Prostate gland (tissue), 2 donors: ENCODE results near the gene PMP22. TPM values are rescaled to one million over a fixed set of nuclear protein-coding genes. Genes with fewer than 3 reads are reported as not detected.
A peak's percentile ranks its signal among the peaks of the same experiment; 100 is the strongest.

Experiments used
- DNase-seq: peaks from one replicate; pipeline ENCODE4 v3.0.0-alpha.2; 2019; ENCODE audit warnings: low spot score
- H3K27ac ChIP-seq, 2 donors: fragments of 200-600 bp; sonication (generic); 2 replicates each; pipeline ENCODE4 v1.5.1; 2017 to 2019
- H3K27me3 ChIP-seq: fragments of 200-600 bp; sonication (generic); replicated peaks from 2 replicates; pipeline ENCODE4 v1.5.1; 2019; ENCODE audit not compliant: insufficient read depth
- H3K36me3 ChIP-seq, 2 donors: fragments of 200-600 bp; sonication (generic); 1 replicate in 1 of 2; 2 replicates in 1 of 2; pipeline versions ENCODE4 v1.5.1 to v1.8.1; 2017 to 2019
- H3K4me1 ChIP-seq: fragments of 200-600 bp; sonication (generic); replicated peaks from 2 replicates; pipeline ENCODE4 v1.5.1; 2019
- H3K4me3 ChIP-seq, 2 donors: fragments of 200-600 bp; sonication (generic); 2 replicates each; pipeline ENCODE4 v1.5.1; 2017 to 2019
- H3K9me3 ChIP-seq: fragments of 200-600 bp; sonication (generic); 2 replicates; pipeline ENCODE4 v1.5.1; 2017
- POLR2A ChIP-seq: fragments of 450-650 bp; IDR thresholded peaks from one replicate; pipeline ENCODE4 v1.6.1; 2016; ENCODE audit warnings: antibody characterized with exemption, mild to moderate bottlenecking
- POLR2AphosphoS5 ChIP-seq: sonication (generic); formaldehyde crosslinking; IDR thresholded peaks from one replicate; pipeline ENCODE4 v1.6.1; 2017; ENCODE audit warnings: antibody characterized with exemption
- WGBS: methylation state at CpG from one replicate; pipeline ENCODE4 v1.1.5; 2018; 5-methylcytosine and 5-hydroxymethylcytosine counted together
- intact Hi-C: fragments of 100-400 bp; cut with DNase I; formaldehyde crosslinking; loops from one replicate; pipeline ENCODE4 v1.14.2; 2022
- total RNA-seq, 2 donors: library from RNA; depleted of rRNA; stranded (reverse); fragments of >200 nt; gene quantifications; one replicate each; pipeline ENCODE4 v1.1.0, GENCODE V29; 2016
- TF ChIP-seq, protein P1 (sequence below), 4 experiments: fragments of 200-600 bp in 2 of 4; fragments of 450-650 bp in 2 of 4; sonication (generic) in 2 of 4; IDR thresholded peaks; 1 replicate in 3 of 4; 2 replicates in 1 of 4; pipeline ENCODE4 v1.5.1; 2016 to 2019; ENCODE audit warnings: antibody characterized with exemption in 4 of 4, mild to moderate bottlenecking in 2 of 4, moderate library complexity in 2 of 4

The PMP22 gene
- total RNA-seq, 2 donors from 2014 or later: 22.5 to 76.1 TPM

DNA sequence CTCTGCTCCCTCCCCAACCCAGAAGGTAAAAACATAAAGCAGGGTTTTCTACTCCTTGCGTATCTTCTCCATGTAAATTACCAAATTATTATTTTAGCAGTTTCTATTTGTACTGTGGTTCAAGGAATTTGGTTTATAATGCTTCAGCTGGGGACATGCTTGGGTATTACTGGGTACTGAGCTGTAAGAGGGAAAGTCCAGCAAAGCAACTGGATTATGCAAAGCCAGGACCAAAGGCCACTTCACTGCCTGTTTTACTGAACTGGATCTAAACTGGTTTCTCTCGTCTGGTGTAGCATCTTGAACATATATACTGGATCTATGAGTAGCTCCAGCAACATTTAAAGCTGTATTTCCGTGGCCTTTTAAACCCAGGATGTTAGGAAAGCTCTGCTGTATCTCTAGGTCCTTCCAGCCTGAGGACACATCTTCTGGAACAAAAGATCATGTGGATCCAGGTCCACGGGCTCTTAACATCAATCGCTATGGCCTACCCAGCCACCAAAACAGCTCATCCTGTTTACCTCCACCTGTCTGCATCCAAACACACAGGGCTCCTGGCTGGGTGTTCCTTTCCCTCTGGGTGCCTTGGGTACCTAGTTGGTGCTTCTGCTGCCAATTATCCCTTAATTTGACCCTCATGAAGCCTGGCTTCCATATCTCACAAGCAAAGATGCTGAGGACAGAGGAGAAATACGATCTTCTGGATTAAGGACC, 7.2 kb downstream of the PMP22 start:
- intact Hi-C loops: loop anchor here (2.0 kb wide), 1 partner anchor 207 kb away; no protein-coding TSS in a partner anchor
- no peaks in the 10 kb centered on the region for H3K36me3 ChIP-seq

DNA sequence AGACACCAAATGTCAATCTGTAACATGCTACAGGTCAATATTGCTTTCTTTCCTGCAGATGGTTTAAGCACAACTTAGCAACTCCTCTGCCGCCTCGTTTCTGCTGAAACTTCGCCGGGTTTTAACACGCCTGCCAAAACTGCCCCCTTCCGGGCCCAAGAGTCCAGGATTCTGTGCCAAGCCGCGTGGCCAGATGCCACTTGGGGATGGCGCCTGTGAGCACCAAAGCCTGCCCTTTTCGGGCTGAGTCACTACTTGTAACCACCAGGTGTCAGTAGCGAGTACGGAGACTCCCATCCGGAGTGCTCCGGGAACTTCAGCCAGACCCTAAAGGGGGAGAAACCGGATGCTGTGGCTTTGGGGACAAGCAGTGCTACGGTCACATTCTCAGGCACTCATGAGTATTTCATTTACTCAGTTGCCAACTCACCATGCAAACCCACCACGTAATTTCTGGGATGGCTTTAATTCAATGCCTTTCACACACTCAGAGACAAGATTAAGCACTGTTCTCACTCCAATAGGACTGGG, 7.8 kb downstream of the PMP22 start:
- DNase-seq: peak; percentile 72
- no peaks in the 10 kb centered on the region for H3K36me3 ChIP-seq
- H3K9me3 ChIP-seq: no peaks in the 10 kb centered on the region
- intact Hi-C loops: no loop called here
- no peak overlapping the region for H3K27ac ChIP-seq
- no peak overlapping the region for H3K4me3 ChIP-seq
- H3K4me1 ChIP-seq: no peaks in the 10 kb centered on the region
- H3K27me3 ChIP-seq: no peaks in the 10 kb centered on the region
- WGBS: 1% methylated on average over 17 of the region's 17 CpGs
- TF ChIP-seq POLR2A: no peak
- TF ChIP-seq POLR2AphosphoS5: peak; percentile 68
- TF ChIP-seq, protein P1, sequence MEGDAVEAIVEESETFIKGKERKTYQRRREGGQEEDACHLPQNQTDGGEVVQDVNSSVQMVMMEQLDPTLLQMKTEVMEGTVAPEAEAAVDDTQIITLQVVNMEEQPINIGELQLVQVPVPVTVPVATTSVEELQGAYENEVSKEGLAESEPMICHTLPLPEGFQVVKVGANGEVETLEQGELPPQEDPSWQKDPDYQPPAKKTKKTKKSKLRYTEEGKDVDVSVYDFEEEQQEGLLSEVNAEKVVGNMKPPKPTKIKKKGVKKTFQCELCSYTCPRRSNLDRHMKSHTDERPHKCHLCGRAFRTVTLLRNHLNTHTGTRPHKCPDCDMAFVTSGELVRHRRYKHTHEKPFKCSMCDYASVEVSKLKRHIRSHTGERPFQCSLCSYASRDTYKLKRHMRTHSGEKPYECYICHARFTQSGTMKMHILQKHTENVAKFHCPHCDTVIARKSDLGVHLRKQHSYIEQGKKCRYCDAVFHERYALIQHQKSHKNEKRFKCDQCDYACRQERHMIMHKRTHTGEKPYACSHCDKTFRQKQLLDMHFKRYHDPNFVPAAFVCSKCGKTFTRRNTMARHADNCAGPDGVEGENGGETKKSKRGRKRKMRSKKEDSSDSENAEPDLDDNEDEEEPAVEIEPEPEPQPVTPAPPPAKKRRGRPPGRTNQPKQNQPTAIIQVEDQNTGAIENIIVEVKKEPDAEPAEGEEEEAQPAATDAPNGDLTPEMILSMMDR (IDR thresholded peaks at IDR 0.05): peak; percentile 65 to 87 (median 81)

More for the DNA sequence above, 7.2 kb downstream of the PMP22 start:
- 87% methylated on average over 6 of the region's 6 CpGs for WGBS
- Histone ChIP-seq H3K27me3 (no peaks in the 10 kb centered on the region), H3K9me3 (no peaks in the 10 kb centered on the region), H3K27ac (no peak overlapping the region), H3K4me3 (no peak overlapping the region), H3K4me1 (no peaks in the 10 kb centered on the region)
- no peak for DNase-seq
- TF ChIP-seq POLR2A: no peak
- TF ChIP-seq POLR2AphosphoS5: no peak
- TF ChIP-seq, protein P1 (IDR thresholded peaks at IDR 0.05): no peak

DNA sequence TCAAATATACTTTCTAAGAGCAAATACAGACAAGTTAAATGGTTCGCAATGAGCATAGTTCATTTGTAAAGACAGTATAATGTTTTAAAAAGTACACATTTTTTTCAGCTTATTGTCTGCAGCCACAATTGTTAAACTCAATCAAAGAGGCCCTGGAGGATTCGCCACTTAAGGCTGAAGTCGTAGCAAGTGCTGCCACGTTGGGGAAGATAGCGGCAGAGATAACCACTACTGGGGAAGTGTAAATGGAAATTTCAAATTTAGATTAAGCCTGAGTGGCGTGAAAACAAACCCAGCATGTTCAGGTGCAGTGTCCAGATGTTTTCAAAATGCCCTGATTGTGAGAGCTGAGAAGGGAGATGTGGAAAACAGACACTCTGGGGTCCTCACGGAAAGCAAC, 8.4 kb downstream of the PMP22 start:
- Histone ChIP-seq H3K9me3 (no peaks in the 10 kb centered on the region), H3K4me3 (no peak overlapping the region), H3K27me3 (no peaks in the 10 kb centered on the region), H3K4me1 (no peaks in the 10 kb centered on the region), H3K27ac (no peak overlapping the region), H3K36me3 (no peaks in the 10 kb centered on the region)
- 53% methylated on average over 7 of the region's 7 CpGs for WGBS
- intact Hi-C loops: no loop called here
- TF ChIP-seq POLR2A (no peak), POLR2AphosphoS5 (no peak)
- TF ChIP-seq, protein P1 (IDR thresholded peaks at IDR 0.05): no peak
- DNase-seq: no peak

DNA sequence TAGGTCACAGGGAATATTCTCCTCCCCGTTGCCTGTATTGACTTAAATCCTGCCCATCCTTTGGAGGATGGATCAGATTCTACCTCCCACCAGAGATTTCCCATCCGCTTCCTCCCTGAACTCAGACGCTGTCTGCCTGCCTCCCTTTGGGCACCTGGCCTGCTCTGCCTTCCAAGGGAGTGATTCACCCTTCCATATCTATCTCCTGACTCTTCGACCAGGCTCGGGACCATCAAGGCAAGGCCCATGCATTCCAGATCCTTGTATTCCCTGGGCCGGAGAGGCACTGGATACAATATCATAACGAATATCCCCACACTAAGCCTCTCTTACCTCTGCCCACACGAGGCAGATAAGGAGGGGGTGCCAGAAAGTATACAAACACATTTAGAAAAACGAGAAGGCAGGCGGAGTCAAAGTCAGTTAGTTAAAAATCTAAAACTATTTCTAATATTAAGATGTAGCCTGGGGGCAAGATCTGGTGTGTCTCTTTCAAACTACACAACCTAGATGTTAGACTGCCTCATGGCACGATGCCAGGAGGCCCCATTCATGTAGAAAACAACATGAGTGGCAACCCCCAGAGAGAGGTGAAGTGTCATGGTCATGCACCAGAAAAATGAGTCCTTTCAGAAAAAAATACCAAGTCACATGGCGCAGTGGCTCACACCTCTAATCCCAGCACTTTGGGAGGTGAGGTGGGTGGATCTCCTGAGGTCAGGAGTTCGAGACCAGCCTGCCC, 9.2 kb downstream of the PMP22 start:
- intact Hi-C loops: no loop called here
- WGBS: 79% methylated on average over 13 of the region's 13 CpGs
- H3K27me3 ChIP-seq: no peaks in the 10 kb centered on the region
- no peaks in the 10 kb centered on the region for H3K9me3 ChIP-seq
- H3K4me3 ChIP-seq: no peak overlapping the region
- no peaks in the 10 kb centered on the region for H3K36me3 ChIP-seq
- no peak for DNase-seq
- TF ChIP-seq POLR2A (no peak), POLR2AphosphoS5 (no peak)
- TF ChIP-seq, protein P1 (IDR thresholded peaks at IDR 0.05): no peak
- H3K4me1 ChIP-seq: no peaks in the 10 kb centered on the region
- no peak overlapping the region for H3K27ac ChIP-seq
